ENCODE data around the gene RSPRY1. TPM values are rescaled to one million over a fixed set of nuclear protein-coding genes. Genes with fewer than 3 reads are reported as not detected.

Gene RSPRY1
- total and polyA plus RNA-seq, 4 donors: 41.2 to 67.7 (median 49.0) TPM

- Histone ChIP-seq H3K27me3 (ENCODE audit: control insufficient read depth, insufficient read depth, low read length) (no peaks in the 10 kb centered on the region), H3K4me1 (ENCODE audit: control insufficient read depth, insufficient read depth, low read length) (peaks cover 8% of the 10 kb centered on the region), H3K4me3 (ENCODE audit: low read depth, low read length) (peak within 1 kb of the TSS; percentile 79), H3K27ac (ENCODE audit: low read depth, low read length) (peak within 1 kb of the TSS; percentile 93), H3K36me3 (ENCODE audit: control insufficient read depth, insufficient read depth, low read length) (peaks cover 23% of the 10 kb centered on the region), H3K9me3 (ENCODE audit: control insufficient read depth, insufficient read depth, low read length) (no peaks in the 10 kb centered on the region)
- peak; percentile 80 to 99 (median 94) for DNase-seq (ENCODE audit: low read depth in 4 of 6, low spot score in 6 of 6)
- WGBS (ENCODE audit: insufficient coverage): under 1% methylated on average over 74 of the region's 77 CpGs
Observed at GRCh38 chr16:57244767-57245471, 58.8 kb downstream of the RSPRY1 start, which contains the start of gene ARL2BP. ARL2BP (plus strand) TSS chr16:57245259; CDS start chr16:57245368, 109 bp downstream.

- Histone ChIP-seq H3K36me3 (ENCODE audit: control insufficient read depth, insufficient read depth, low read length) (peaks cover 29% of the 10 kb centered on the region), H3K27ac (ENCODE audit: low read depth, low read length) (peak overlapping the region; percentile 89), H3K4me3 (ENCODE audit: low read depth, low read length) (peak overlapping the region; percentile 79), H3K9me3 (ENCODE audit: control insufficient read depth, insufficient read depth, low read length) (no peaks in the 10 kb centered on the region), H3K27me3 (ENCODE audit: control insufficient read depth, insufficient read depth, low read length) (no peaks in the 10 kb centered on the region), H3K4me1 (ENCODE audit: control insufficient read depth, insufficient read depth, low read length) (peaks cover 8% of the 10 kb centered on the region)
- WGBS (ENCODE audit: insufficient coverage): under 1% methylated on average over 16 of the region's 28 CpGs
- peak in 1 of 6 donors; percentile 33 for DNase-seq (ENCODE audit: low read depth in 4 of 6, low spot score in 6 of 6)
Observed at GRCh38 chr16:57245472-57246113, 59.5 kb downstream of the RSPRY1 start.

- H3K36me3 ChIP-seq (ENCODE audit: control insufficient read depth, insufficient read depth, low read length): peaks cover 73% of the 10 kb centered on the region
- DNase-seq (ENCODE audit: low read depth in 4 of 6, low spot score in 6 of 6): no peak
- whole genome bisulfite sequencing (ENCODE audit: insufficient coverage): 71% methylated on average over 1 of the region's 2 CpGs
Observed at GRCh38 chr16:57251352-57251751, 65.2 kb downstream of the RSPRY1 start.

GRCh38 chr16:57252148-57252721, 66.1 kb downstream of the RSPRY1 start:
- H3K36me3 ChIP-seq (ENCODE audit: control insufficient read depth, insufficient read depth, low read length): peaks cover 77% of the 10 kb centered on the region
- H3K9me3 ChIP-seq (ENCODE audit: control insufficient read depth, insufficient read depth, low read length): no peaks in the 10 kb centered on the region
- no peaks in the 10 kb centered on the region for H3K4me1 ChIP-seq (ENCODE audit: control insufficient read depth, insufficient read depth, low read length)
- H3K4me3 ChIP-seq (ENCODE audit: low read depth, low read length): no peak overlapping the region
- DNase-seq (ENCODE audit: low read depth in 4 of 6, low spot score in 6 of 6): no peak
- H3K27me3 ChIP-seq (ENCODE audit: control insufficient read depth, insufficient read depth, low read length): no peaks in the 10 kb centered on the region
- no peak overlapping the region for H3K27ac ChIP-seq (ENCODE audit: low read depth, low read length)
- 96% methylated on average over 4 of the region's 6 CpGs for WGBS (ENCODE audit: insufficient coverage)

More at GRCh38 chr16:57251352-57251751, 65.2 kb downstream of the RSPRY1 start:
- Histone ChIP-seq H3K9me3 (ENCODE audit: control insufficient read depth, insufficient read depth, low read length) (no peaks in the 10 kb centered on the region), H3K4me3 (ENCODE audit: low read depth, low read length) (no peak overlapping the region), H3K4me1 (ENCODE audit: control insufficient read depth, insufficient read depth, low read length) (peaks cover 2% of the 10 kb centered on the region), H3K27me3 (ENCODE audit: control insufficient read depth, insufficient read depth, low read length) (no peaks in the 10 kb centered on the region), H3K27ac (ENCODE audit: low read depth, low read length) (no peak overlapping the region)

- peaks cover 79% of the 10 kb centered on the region for H3K36me3 ChIP-seq (ENCODE audit: control insufficient read depth, insufficient read depth, low read length)
- H3K27ac ChIP-seq (ENCODE audit: low read depth, low read length): no peak overlapping the region
- whole genome bisulfite sequencing (ENCODE audit: insufficient coverage): no CpG with 5 or more reads among the region's 1 CpG
- no peaks in the 10 kb centered on the region for H3K27me3 ChIP-seq (ENCODE audit: control insufficient read depth, insufficient read depth, low read length)
- H3K9me3 ChIP-seq (ENCODE audit: control insufficient read depth, insufficient read depth, low read length): no peaks in the 10 kb centered on the region
- H3K4me3 ChIP-seq (ENCODE audit: low read depth, low read length): no peak overlapping the region
- no peaks in the 10 kb centered on the region for H3K4me1 ChIP-seq (ENCODE audit: control insufficient read depth, insufficient read depth, low read length)
- DNase-seq (ENCODE audit: low read depth in 4 of 6, low spot score in 6 of 6): no peak
Observed at GRCh38 chr16:57253466-57253865, 67.3 kb downstream of the RSPRY1 start.

GRCh38 chr16:57255686-57256415, 69.7 kb downstream of the RSPRY1 start:
- Histone ChIP-seq H3K27ac (ENCODE audit: low read depth, low read length) (no peak overlapping the region), H3K4me1 (ENCODE audit: control insufficient read depth, insufficient read depth, low read length) (peaks cover 20% of the 10 kb centered on the region), H3K4me3 (ENCODE audit: low read depth, low read length) (no peak overlapping the region), H3K27me3 (ENCODE audit: control insufficient read depth, insufficient read depth, low read length) (no peaks in the 10 kb centered on the region), H3K36me3 (ENCODE audit: control insufficient read depth, insufficient read depth, low read length) (peaks cover 59% of the 10 kb centered on the region), H3K9me3 (ENCODE audit: control insufficient read depth, insufficient read depth, low read length) (no peaks in the 10 kb centered on the region)
- 89% methylated on average over 5 of the region's 10 CpGs for whole genome bisulfite sequencing (ENCODE audit: insufficient coverage)
- DNase-seq (ENCODE audit: low read depth in 4 of 6, low spot score in 6 of 6): no peak

- Histone ChIP-seq H3K36me3 (ENCODE audit: control insufficient read depth, insufficient read depth, low read length) (peaks cover 50% of the 10 kb centered on the region), H3K4me1 (ENCODE audit: control insufficient read depth, insufficient read depth, low read length) (peaks cover 22% of the 10 kb centered on the region), H3K9me3 (ENCODE audit: control insufficient read depth, insufficient read depth, low read length) (no peaks in the 10 kb centered on the region), H3K27me3 (ENCODE audit: control insufficient read depth, insufficient read depth, low read length) (no peaks in the 10 kb centered on the region), H3K4me3 (ENCODE audit: low read depth, low read length) (no peak overlapping the region), H3K27ac (ENCODE audit: low read depth, low read length) (no peak overlapping the region)
- WGBS (ENCODE audit: insufficient coverage): 88% methylated on average over 12 of the region's 16 CpGs
- no peak for DNase-seq (ENCODE audit: low read depth in 4 of 6, low spot score in 6 of 6)
Observed at GRCh38 chr16:57256601-57257395, 70.7 kb downstream of the RSPRY1 start.

GRCh38 chr16:57257455-57258070, 71.4 kb downstream of the RSPRY1 start:
- H3K4me1 ChIP-seq (ENCODE audit: control insufficient read depth, insufficient read depth, low read length): peaks cover 24% of the 10 kb centered on the region
- no peak overlapping the region for H3K4me3 ChIP-seq (ENCODE audit: low read depth, low read length)
- no peaks in the 10 kb centered on the region for H3K9me3 ChIP-seq (ENCODE audit: control insufficient read depth, insufficient read depth, low read length)
- WGBS (ENCODE audit: insufficient coverage): 91% methylated on average over 8 of the region's 13 CpGs
- peaks cover 42% of the 10 kb centered on the region for H3K36me3 ChIP-seq (ENCODE audit: control insufficient read depth, insufficient read depth, low read length)
- DNase-seq (ENCODE audit: low read depth in 4 of 6, low spot score in 6 of 6): no peak
- no peaks in the 10 kb centered on the region for H3K27me3 ChIP-seq (ENCODE audit: control insufficient read depth, insufficient read depth, low read length)
- no peak overlapping the region for H3K27ac ChIP-seq (ENCODE audit: low read depth, low read length)

Data from spinal cord (tissue), 10 donors.